PFSK-1 (cell line): ENCODE results near the gene BTBD19.

Experiments used
- FOXP2 ChIP-seq: optimal IDR thresholded peaks from 2 replicates; pipeline ENCODE3; 2011; ENCODE audit warnings: borderline replicate concordance, control low read depth, inconsistent platforms; ENCODE audit not compliant: insufficient read depth; ENCODE audit errors: extremely low read length, extremely low read depth
- POLR2AphosphoS5 ChIP-seq: IDR thresholded peaks from 2 replicates; pipeline ENCODE4 v1.6.1; 2012; ENCODE audit warnings: low read depth, mild to moderate bottlenecking, control low read depth, low read length, moderate library complexity
- REST ChIP-seq, 2 experiments: IDR thresholded peaks; 2 replicates each; pipeline versions ENCODE4 v1.6.1 to v1.8.0; 2011 to 2012; ENCODE audit warnings: low read depth in 2 of 2, low read length in 2 of 2, control low read depth in 1 of 2, inconsistent platforms in 1 of 2, mild to moderate bottlenecking in 1 of 2, moderate library complexity in 1 of 2; ENCODE audit not compliant: insufficient read depth in 1 of 2
- SIN3A ChIP-seq: IDR thresholded peaks from 2 replicates; pipeline ENCODE4 v1.6.1; 2012; ENCODE audit warnings: mild to moderate bottlenecking, low read length, moderate library complexity, borderline replicate concordance; ENCODE audit not compliant: insufficient read depth
- TAF1 ChIP-seq: IDR thresholded peaks from 2 replicates; pipeline ENCODE4 v1.6.1; 2012; ENCODE audit warnings: low read length, control low read depth, borderline replicate concordance; ENCODE audit not compliant: insufficient read depth

Gene BTBD19

GRCh38 chr1:44831516-44831915 is 23.2 kb downstream of the BTBD19 start:
- TF ChIP-seq FOXP2 (no peak), REST (IDR thresholded peaks at IDR 0.05; ENCODE audit: insufficient read depth in 1 of 2, low read depth in 2 of 2, low read length in 2 of 2) (no peak)

- TF ChIP-seq SIN3A (no peak), TAF1 (no peak)
Observed at GRCh38 chr1:44832056-44832705, 23.9 kb downstream of the BTBD19 start.

- TF ChIP-seq POLR2AphosphoS5 (no peak), SIN3A (no peak), REST (IDR thresholded peaks at IDR 0.05; ENCODE audit: insufficient read depth in 1 of 2, low read depth in 2 of 2, low read length in 2 of 2) (no peak), TAF1 (no peak), FOXP2 (no peak)
Observed at GRCh38 chr1:44834328-44834727, 26.0 kb downstream of the BTBD19 start.

GRCh38 chr1:44835738-44836675 is 27.7 kb downstream of the BTBD19 start:
- TF ChIP-seq TAF1 (no peak), POLR2AphosphoS5 (no peak)

- TF ChIP-seq REST (IDR thresholded peaks at IDR 0.05; ENCODE audit: insufficient read depth in 1 of 2, low read depth in 2 of 2, low read length in 2 of 2) (no peak), TAF1 (no peak), SIN3A (no peak), FOXP2 (no peak), POLR2AphosphoS5 (no peak)
Observed at GRCh38 chr1:44839576-44839975, 31.3 kb downstream of the BTBD19 start.

GRCh38 chr1:44842486-44842861 is 34.2 kb downstream of the BTBD19 start:
- TF ChIP-seq POLR2AphosphoS5 (no peak), SIN3A (no peak), FOXP2 (no peak), REST (IDR thresholded peaks at IDR 0.05; ENCODE audit: insufficient read depth in 1 of 2, low read depth in 2 of 2, low read length in 2 of 2) (no peak), TAF1 (no peak)
